ENCODE data around the gene GLRA3.

DNA sequence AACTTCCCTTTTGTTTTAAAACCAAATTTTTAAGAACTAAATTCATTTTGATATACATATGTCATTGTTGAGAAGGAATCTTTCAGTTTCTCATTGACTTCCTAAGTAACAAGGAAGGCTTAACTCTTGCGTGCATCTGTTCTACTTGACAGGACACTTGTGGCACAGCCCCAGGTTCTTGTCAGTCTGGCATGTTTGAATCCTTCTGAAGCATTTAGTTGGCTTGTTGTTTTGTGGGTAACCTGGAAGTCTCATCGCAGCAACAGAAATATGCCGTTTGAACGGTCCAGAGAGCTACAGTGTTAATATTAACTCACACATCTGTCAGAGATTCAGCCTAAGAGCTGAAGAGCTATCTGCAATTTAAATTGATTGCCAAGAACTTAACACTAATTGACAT lies 76.0 kb downstream of the GLRA3 start:
- TF ChIP-seq, protein P1, sequence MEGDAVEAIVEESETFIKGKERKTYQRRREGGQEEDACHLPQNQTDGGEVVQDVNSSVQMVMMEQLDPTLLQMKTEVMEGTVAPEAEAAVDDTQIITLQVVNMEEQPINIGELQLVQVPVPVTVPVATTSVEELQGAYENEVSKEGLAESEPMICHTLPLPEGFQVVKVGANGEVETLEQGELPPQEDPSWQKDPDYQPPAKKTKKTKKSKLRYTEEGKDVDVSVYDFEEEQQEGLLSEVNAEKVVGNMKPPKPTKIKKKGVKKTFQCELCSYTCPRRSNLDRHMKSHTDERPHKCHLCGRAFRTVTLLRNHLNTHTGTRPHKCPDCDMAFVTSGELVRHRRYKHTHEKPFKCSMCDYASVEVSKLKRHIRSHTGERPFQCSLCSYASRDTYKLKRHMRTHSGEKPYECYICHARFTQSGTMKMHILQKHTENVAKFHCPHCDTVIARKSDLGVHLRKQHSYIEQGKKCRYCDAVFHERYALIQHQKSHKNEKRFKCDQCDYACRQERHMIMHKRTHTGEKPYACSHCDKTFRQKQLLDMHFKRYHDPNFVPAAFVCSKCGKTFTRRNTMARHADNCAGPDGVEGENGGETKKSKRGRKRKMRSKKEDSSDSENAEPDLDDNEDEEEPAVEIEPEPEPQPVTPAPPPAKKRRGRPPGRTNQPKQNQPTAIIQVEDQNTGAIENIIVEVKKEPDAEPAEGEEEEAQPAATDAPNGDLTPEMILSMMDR (IDR thresholded peaks at IDR 0.05 in 4 of 5, conservative IDR thresholded peaks at IDR 0.05 in 1 of 5), result no peak
- no peak for TF ChIP-seq POLR2A (IDR thresholded peaks at IDR 0.05)
